AG10803 (cell line): ENCODE results near the gene GINS1.

ENCODE experiments used
- DNase-seq: peaks from one replicate; pipeline ENCODE4 v3.0.0; 2010; ENCODE audit warnings: low read depth
- H3K4me3 ChIP-seq: 2 replicates; pipeline ENCODE4 v1.5.1; 2011; ENCODE audit warnings: mild to moderate bottlenecking, low read length, control low read depth
- CTCF ChIP-seq: conservative IDR thresholded peaks from 2 replicates; pipeline ENCODE4 v1.5.1; 2011; ENCODE audit warnings: mild to moderate bottlenecking, low read length, control low read depth, inconsistent platforms

GINS1 gene

GRCh38 chr20:25461786-25462545 lies 54.5 kb downstream of the GINS1 start:
- H3K4me3 ChIP-seq = no peak overlapping the region
- TF ChIP-seq CTCF = no peak
- DNase-seq = no peak

GRCh38 chr20:25464501-25465242 lies 57.2 kb downstream of the GINS1 start:
- TF ChIP-seq CTCF = no peak
- DNase-seq = peak; percentile 13
- H3K4me3 ChIP-seq = no peak overlapping the region

- no peak for TF ChIP-seq CTCF
- no peak for DNase-seq
- H3K4me3 ChIP-seq = no peak overlapping the region
These were observed 58.0 kb downstream of the GINS1 start for GRCh38 chr20:25465243-25466135.

- DNase-seq = no peak
- TF ChIP-seq CTCF = no peak
- H3K4me3 ChIP-seq = no peak overlapping the region
These were observed 59.4 kb downstream of the GINS1 start for GRCh38 chr20:25466846-25467245.

GRCh38 chr20:25467441-25467840 lies 60.0 kb downstream of the GINS1 start:
- TF ChIP-seq CTCF = no peak
- no peak overlapping the region for H3K4me3 ChIP-seq
- no peak for DNase-seq

- H3K4me3 ChIP-seq = no peak overlapping the region
- TF ChIP-seq CTCF = no peak
- no peak for DNase-seq
These were observed 60.9 kb downstream of the GINS1 start for GRCh38 chr20:25468126-25469075.
